ENCODE results near the gene ITPR3.

Gene ITPR3

DNA sequence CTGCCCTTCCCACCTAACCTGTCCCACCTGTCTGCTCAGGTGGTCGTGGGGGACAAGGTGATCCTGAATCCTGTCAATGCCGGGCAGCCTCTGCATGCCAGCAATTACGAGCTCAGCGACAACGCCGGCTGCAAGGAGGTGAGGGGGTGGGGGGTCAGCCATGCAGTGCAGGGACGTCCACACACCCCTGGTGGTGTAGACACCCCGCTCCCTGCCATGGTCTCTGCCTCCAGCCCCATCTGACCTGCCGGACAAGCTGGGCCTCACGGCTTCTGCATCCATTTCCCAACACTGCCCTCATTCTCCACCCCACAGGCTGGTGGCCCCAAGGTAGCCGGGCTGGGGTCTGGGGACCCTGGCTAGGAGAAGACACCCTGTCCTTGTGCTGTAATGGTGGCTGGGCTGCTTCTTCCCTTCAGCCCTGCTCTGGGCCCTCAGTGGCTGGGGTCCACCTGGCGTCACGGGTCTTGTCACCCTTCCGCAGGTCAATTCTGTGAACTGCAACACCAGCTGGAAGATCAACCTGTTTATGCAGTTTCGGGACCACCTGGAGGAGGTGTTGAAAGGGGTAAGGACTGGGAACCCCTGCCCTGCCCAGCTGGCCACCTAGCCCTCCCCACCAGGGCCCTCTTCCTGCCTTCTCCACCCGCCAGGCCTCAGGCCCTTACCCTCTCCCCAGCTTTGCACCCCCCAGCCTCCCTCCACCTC, 38.0 kb downstream of the ITPR3 start:
- TF ChIP-seq, protein P1, sequence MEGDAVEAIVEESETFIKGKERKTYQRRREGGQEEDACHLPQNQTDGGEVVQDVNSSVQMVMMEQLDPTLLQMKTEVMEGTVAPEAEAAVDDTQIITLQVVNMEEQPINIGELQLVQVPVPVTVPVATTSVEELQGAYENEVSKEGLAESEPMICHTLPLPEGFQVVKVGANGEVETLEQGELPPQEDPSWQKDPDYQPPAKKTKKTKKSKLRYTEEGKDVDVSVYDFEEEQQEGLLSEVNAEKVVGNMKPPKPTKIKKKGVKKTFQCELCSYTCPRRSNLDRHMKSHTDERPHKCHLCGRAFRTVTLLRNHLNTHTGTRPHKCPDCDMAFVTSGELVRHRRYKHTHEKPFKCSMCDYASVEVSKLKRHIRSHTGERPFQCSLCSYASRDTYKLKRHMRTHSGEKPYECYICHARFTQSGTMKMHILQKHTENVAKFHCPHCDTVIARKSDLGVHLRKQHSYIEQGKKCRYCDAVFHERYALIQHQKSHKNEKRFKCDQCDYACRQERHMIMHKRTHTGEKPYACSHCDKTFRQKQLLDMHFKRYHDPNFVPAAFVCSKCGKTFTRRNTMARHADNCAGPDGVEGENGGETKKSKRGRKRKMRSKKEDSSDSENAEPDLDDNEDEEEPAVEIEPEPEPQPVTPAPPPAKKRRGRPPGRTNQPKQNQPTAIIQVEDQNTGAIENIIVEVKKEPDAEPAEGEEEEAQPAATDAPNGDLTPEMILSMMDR (IDR thresholded peaks at IDR 0.05): no peak
- Mint-ChIP-seq H3K4me3 (no peak overlapping the region), H3K36me3 (ENCODE audit: low read depth) (no peaks in the 10 kb centered on the region), H3K27ac (no peak overlapping the region), H3K27me3 (ENCODE audit: low read depth, poor library complexity) (peaks cover 17% of the 10 kb centered on the region), H3K9me3 (no peaks in the 10 kb centered on the region), H3K4me1 (peaks cover 5% of the 10 kb centered on the region)
- DNase-seq: no peak

DNA sequence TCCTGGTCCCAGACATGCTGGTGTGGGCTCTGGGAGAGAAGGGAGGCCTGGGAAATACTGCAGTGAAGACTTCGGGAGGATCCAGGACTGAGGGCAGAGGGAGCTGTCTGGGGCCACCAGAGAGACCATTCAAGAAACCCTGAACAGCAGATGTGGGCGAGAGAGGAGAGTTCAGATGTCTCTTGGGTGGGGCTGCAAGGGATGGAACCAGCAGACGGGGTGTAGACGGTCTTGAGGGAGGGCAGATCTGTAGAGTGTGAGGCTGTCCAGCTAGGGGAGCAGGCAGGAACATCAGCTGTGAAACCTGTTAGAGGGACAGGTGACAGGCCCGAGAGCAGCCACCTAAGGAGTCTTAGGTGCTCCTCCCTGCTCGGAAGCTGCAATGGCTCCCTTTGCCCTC, 38.9 kb downstream of the ITPR3 start:
- Mint-ChIP-seq H3K9me3 (no peaks in the 10 kb centered on the region), H3K4me1 (peaks cover 5% of the 10 kb centered on the region), H3K27me3 (ENCODE audit: low read depth, poor library complexity) (peaks cover 17% of the 10 kb centered on the region), H3K36me3 (ENCODE audit: low read depth) (no peaks in the 10 kb centered on the region), H3K4me3 (no peak overlapping the region), H3K27ac (peak overlapping the region; percentile 57)
- TF ChIP-seq, protein P1 (IDR thresholded peaks at IDR 0.05): no peak
- DNase-seq: no peak

DNA sequence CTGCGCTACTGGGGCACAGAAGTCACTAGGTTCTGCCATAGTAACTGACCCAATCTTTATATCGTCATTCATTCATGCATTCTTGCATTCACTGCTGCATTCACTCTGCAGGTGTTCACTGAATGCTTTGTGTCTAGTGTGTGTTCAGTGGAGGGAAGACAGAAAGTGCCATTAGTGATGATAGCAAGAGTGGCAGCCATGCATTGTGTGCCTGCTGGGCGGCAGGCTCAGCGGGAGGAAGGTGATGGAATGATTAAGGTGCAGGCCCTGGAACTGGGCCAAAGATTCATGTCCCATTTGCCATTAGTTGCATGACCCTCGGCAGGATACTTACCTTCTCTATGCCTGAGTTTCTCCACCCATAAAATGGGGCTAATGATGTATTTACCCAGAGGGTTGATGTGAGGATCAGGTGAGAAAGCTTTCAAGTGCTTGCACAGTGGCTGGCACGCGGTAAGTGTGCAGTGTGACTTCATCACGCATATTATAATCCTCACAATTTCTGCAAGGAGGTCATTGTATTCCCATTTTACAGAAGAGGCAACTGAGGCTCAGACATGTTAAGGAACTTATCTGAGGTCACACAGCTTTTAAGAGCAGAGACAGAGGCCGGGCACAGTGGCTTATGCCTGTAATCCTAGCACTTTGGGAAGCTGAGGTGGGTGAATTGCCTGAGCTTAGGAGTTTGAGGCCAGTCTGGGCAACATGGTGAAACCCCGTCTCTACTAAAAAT, 40.1 kb downstream of the ITPR3 start:
- H3K27me3 Mint-ChIP-seq (ENCODE audit: low read depth, poor library complexity): peaks cover 22% of the 10 kb centered on the region
- TF ChIP-seq, protein P1 (IDR thresholded peaks at IDR 0.05): no peak
- no peak overlapping the region for H3K4me3 Mint-ChIP-seq
- H3K4me1 Mint-ChIP-seq: peaks cover 5% of the 10 kb centered on the region
- DNase-seq: no peak
- no peak overlapping the region for H3K27ac Mint-ChIP-seq
- H3K9me3 Mint-ChIP-seq: no peaks in the 10 kb centered on the region
- H3K36me3 Mint-ChIP-seq (ENCODE audit: low read depth): no peaks in the 10 kb centered on the region

DNA sequence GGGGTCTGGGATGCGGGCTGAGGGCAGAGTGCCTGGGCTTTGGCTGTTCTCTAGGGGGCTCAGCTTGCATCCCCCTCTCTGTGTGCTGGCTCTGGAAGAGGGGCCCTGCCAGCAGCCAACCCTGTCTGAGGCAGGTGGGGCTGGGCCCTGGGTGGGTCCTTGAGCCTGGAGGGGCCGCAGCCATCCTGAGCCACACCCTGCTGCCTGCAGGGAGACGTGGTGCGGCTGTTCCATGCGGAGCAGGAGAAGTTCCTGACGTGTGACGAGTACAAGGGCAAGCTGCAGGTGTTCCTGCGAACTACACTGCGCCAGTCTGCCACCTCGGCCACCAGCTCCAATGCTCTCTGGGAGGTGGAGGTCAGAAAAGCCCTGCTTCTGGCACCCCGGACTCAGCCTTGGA, 41.2 kb downstream of the ITPR3 start:
- Mint-ChIP-seq H3K4me3 (no peak overlapping the region), H3K4me1 (peaks cover 5% of the 10 kb centered on the region), H3K27ac (no peak overlapping the region), H3K27me3 (ENCODE audit: low read depth, poor library complexity) (peaks cover 26% of the 10 kb centered on the region), H3K36me3 (ENCODE audit: low read depth) (no peaks in the 10 kb centered on the region), H3K9me3 (no peaks in the 10 kb centered on the region)
- TF ChIP-seq, protein P1 (IDR thresholded peaks at IDR 0.05): no peak
- DNase-seq: no peak

GRCh38 chr6:33663028-33663427, 41.9 kb downstream of the ITPR3 start:
- H3K4me3 Mint-ChIP-seq: no peak overlapping the region

More at GRCh38 chr6:33663028-33663427, 41.9 kb downstream of the ITPR3 start:
- no peaks in the 10 kb centered on the region for H3K9me3 Mint-ChIP-seq
- H3K4me1 Mint-ChIP-seq: peaks cover 5% of the 10 kb centered on the region
- no peak for DNase-seq
- H3K27me3 Mint-ChIP-seq (ENCODE audit: low read depth, poor library complexity): peaks cover 28% of the 10 kb centered on the region
- no peaks in the 10 kb centered on the region for H3K36me3 Mint-ChIP-seq (ENCODE audit: low read depth)
- TF ChIP-seq, protein P1 (IDR thresholded peaks at IDR 0.05): no peak
- H3K27ac Mint-ChIP-seq: no peak overlapping the region

Measured in nephron progenitor cell (in vitro differentiated cells).